Lower lobe of right lung (tissue), 2 donors: ENCODE measurements around the gene TPPP. TPM values are rescaled to one million over a fixed set of nuclear protein-coding genes. Genes with fewer than 3 reads are reported as not detected.
A peak's percentile ranks its signal among the peaks of the same experiment; 100 is the strongest.

Experiments used
- ATAC-seq, 2 donors: fragments of 200-7000 bp; cut with Tn5 transposase; one replicate each; pipeline ENCODE4 v1.9.1; 2020 to 2022; ENCODE audit warnings: mild to moderate bottlenecking in 2 of 2, moderate library complexity in 2 of 2
- DNase-seq: peaks from one replicate; pipeline ENCODE4 v3.0.0-alpha.2; 2020
- H3K27ac ChIP-seq: fragments of 200-600 bp; one replicate; pipeline ENCODE4 v1.8.0; 2022
- H3K27me3 ChIP-seq: fragments of 200-600 bp; one replicate; pipeline ENCODE4 v1.8.0; 2022; ENCODE audit warnings: low read depth
- H3K36me3 ChIP-seq: fragments of 200-600 bp; one replicate; pipeline ENCODE4 v1.8.0; 2022; ENCODE audit warnings: mild to moderate bottlenecking
- H3K4me1 ChIP-seq: fragments of 200-600 bp; one replicate; pipeline ENCODE4 v1.8.0; 2022
- H3K4me3 ChIP-seq: fragments of 200-600 bp; one replicate; pipeline ENCODE4 v1.8.0; 2022; ENCODE audit warnings: mild to moderate bottlenecking
- H3K9me3 ChIP-seq: fragments of 200-600 bp; one replicate; pipeline ENCODE4 v1.8.0; 2022
- intact Hi-C: fragments of 100-400 bp; cut with DNase I; formaldehyde crosslinking; loops from one replicate; pipeline ENCODE4 v1.11.0; 2022
- total RNA-seq: library from RNA; stranded (reverse); fragmentation: NEBNext Ultra II Directional; extraction: Animal tissue kit (Norgen Biotek cat#: 25700); gene quantifications from one replicate; pipeline ENCODE4 v1.2.1, GENCODE V29; 2021
- TF ChIP-seq, protein P1 (sequence below): fragments of 200-600 bp; IDR thresholded peaks from one replicate; pipeline ENCODE4 v1.8.0; 2022; ENCODE audit warnings: antibody characterized with exemption, mild to moderate bottlenecking
- donor health status: DM: no; HTN: yes; CAD: no; lungs with severe emphysema.

TPPP gene
- total RNA-seq, 1 donor from 2014 or later = 16.2 TPM

DNA sequence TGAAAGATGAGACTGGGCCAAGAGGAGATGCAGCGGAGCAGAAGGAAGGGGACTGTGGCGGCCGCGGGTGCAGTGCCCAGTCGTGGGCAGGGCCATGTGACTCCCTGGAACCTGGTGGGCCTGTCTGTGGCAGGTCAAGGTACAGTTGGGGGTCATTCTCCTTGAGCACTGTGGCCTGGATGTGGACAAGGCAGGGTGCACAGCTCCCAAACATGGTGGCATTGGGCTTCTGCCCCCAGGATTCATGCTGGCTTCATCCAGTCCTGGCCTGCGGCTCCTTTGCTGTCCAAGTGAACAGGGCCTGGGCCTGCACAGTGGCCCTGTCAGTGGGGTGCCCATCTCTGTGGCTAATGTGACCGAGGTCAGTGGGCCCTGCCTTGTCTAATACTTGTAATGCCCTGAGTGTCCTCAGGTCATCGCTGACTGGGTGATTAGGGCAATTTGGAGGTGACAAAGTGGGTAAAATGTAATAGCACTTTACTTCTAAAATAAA, 41.1 kb downstream of the TPPP start:
- Histone ChIP-seq H3K4me3 (no peak overlapping the region), H3K27me3 (no peaks in the 10 kb centered on the region), H3K36me3 (peaks cover 24% of the 10 kb centered on the region), H3K27ac (no peak overlapping the region), H3K4me1 (no peaks in the 10 kb centered on the region), H3K9me3 (no peaks in the 10 kb centered on the region)
- TF ChIP-seq, protein P1, sequence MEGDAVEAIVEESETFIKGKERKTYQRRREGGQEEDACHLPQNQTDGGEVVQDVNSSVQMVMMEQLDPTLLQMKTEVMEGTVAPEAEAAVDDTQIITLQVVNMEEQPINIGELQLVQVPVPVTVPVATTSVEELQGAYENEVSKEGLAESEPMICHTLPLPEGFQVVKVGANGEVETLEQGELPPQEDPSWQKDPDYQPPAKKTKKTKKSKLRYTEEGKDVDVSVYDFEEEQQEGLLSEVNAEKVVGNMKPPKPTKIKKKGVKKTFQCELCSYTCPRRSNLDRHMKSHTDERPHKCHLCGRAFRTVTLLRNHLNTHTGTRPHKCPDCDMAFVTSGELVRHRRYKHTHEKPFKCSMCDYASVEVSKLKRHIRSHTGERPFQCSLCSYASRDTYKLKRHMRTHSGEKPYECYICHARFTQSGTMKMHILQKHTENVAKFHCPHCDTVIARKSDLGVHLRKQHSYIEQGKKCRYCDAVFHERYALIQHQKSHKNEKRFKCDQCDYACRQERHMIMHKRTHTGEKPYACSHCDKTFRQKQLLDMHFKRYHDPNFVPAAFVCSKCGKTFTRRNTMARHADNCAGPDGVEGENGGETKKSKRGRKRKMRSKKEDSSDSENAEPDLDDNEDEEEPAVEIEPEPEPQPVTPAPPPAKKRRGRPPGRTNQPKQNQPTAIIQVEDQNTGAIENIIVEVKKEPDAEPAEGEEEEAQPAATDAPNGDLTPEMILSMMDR = no peak
- ATAC-seq (peak; percentile 25 to 54), DNase-seq (peak; percentile 36)
- intact Hi-C loops = no loop called here

DNA sequence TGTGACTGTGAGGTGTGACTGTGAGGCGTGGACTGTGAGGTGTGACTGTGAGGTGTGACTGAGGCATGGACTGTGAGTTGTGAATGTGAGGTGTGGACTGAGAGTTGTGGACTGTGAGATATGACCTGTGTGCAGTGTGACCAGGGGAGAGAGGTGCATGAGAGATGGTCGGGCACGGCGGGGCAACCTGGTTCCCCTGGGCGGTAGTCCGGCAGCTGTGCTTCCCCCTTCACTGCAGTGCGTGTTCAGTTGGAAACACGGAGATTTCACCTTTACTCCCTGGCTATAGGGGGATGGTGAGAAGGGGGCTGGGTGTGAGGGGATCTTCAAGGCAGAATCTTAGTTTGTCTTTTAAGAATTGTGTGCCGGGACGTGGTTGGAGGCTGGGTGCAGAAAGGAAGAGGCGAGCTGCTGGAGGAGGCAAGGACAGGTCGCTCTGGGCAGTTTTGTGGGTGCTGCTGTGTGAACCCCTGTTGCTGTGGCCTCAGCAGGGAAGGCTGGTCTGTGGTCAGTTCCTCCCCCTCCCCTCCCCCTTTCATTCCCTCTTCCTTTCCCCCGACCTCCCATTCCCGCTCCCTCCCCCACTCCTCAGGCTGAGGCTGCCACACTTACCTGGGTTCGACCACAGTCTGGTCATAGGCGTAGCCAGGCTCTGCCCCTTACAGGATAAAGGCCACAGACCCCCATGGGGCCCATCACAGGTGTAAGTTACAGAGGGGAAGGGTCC, 41.7 kb downstream of the TPPP start:
- DNase-seq (no peak), ATAC-seq (peak in 1 of 2 donors; percentile 6)
- H3K4me1 ChIP-seq = no peaks in the 10 kb centered on the region
- no peaks in the 10 kb centered on the region for H3K9me3 ChIP-seq
- H3K36me3 ChIP-seq = peaks cover 24% of the 10 kb centered on the region
- no peak overlapping the region for H3K4me3 ChIP-seq
- TF ChIP-seq, protein P1 = no peak
- H3K27me3 ChIP-seq = no peaks in the 10 kb centered on the region
- intact Hi-C loops = no loop called here
- H3K27ac ChIP-seq = no peak overlapping the region

DNA sequence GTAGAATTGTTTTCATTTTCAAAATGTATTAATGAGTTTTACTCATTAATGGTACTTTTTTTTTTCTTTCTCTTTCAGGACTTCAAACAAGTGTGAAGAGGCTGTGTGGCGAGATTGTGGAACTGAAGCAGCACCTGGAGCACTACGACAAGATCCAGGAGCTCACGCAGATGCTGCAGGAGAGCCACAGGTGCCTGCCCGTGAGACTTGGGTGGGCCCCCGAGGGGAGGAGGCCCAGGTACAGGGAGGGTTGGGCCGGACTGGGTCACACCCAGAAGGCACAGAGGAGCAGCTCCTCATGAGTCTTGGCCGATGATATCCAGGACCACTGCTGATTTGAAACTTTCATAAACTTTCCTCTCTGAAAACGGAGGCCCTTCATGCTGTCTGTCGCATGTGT, 45.4 kb downstream of the TPPP start:
- ATAC-seq (no peak), DNase-seq (no peak)
- Histone ChIP-seq H3K4me3 (no peak overlapping the region), H3K27me3 (no peaks in the 10 kb centered on the region), H3K27ac (no peak overlapping the region), H3K36me3 (peaks cover 23% of the 10 kb centered on the region), H3K4me1 (no peaks in the 10 kb centered on the region), H3K9me3 (no peaks in the 10 kb centered on the region)
- intact Hi-C loops = no loop called here
- TF ChIP-seq, protein P1 = no peak

- intact Hi-C loops = no loop called here
- Histone ChIP-seq H3K36me3 (peaks cover 25% of the 10 kb centered on the region), H3K4me1 (no peaks in the 10 kb centered on the region), H3K27ac (no peak overlapping the region), H3K9me3 (no peaks in the 10 kb centered on the region), H3K4me3 (no peak overlapping the region), H3K27me3 (no peaks in the 10 kb centered on the region)
- TF ChIP-seq, protein P1 = no peak
- DNase-seq (no peak), ATAC-seq (no peak)
These were observed 45.8 kb downstream of the TPPP start for GRCh38 chr5:647311-647710.

GRCh38 chr5:646396-647201, 46.6 kb downstream of the TPPP start:
- Histone ChIP-seq H3K27me3 (no peaks in the 10 kb centered on the region), H3K9me3 (no peaks in the 10 kb centered on the region), H3K4me1 (no peaks in the 10 kb centered on the region), H3K36me3 (peaks cover 19% of the 10 kb centered on the region), H3K27ac (no peak overlapping the region), H3K4me3 (no peak overlapping the region)
- no peak for ATAC-seq
- intact Hi-C loops = no loop called here
- no peak for DNase-seq
- TF ChIP-seq, protein P1 = no peak
